Neutrophil (primary cell): ENCODE measurements around the gene ACSM3.
"Not testable (repeated sequence)": the region's sequence is repeated elsewhere in the genome, so short reads cannot be mapped to it uniquely, and the experiment has no call there.

Source experiments
- H3K27ac ChIP-seq: fragments of 200-600 bp; sonication (generic); 2 replicates; pipeline ENCODE4 v1.5.1; 2016; ENCODE audit warnings: mild to moderate bottlenecking, moderate library complexity
- H3K27me3 ChIP-seq: fragments of 200-600 bp; sonication (generic); 2 replicates; pipeline ENCODE4 v1.6.0; 2016; ENCODE audit warnings: mild to moderate bottlenecking
- H3K36me3 ChIP-seq: fragments of 200-600 bp; sonication (generic); 2 replicates; pipeline ENCODE4 v1.5.1; 2017
- H3K4me1 ChIP-seq, 2 experiments: fragments of 200-600 bp in 1 of 2; sonication (generic) in 1 of 2; 1 replicate in 1 of 2; 2 replicates in 1 of 2; pipeline versions ENCODE4 v1.5.1 to v1.6.1; 2013 to 2016; ENCODE audit warnings: low read depth in 1 of 2, low read length in 1 of 2, mild to moderate bottlenecking in 1 of 2, moderate library complexity in 1 of 2; ENCODE audit not compliant: control insufficient read depth in 1 of 2, insufficient read depth in 1 of 2
- H3K4me3 ChIP-seq, 2 experiments: fragments of 200-600 bp in 1 of 2; sonication (generic) in 1 of 2; 1 replicate in 1 of 2; 2 replicates in 1 of 2; pipeline ENCODE4 v1.5.1; 2013 to 2016; ENCODE audit warnings: low read depth in 1 of 2, low read length in 1 of 2, mild to moderate bottlenecking in 1 of 2, moderate library complexity in 1 of 2
- H3K9me3 ChIP-seq: fragments of 200-600 bp; sonication (generic); 2 replicates; pipeline ENCODE4 v1.5.1; 2016
- CTCF ChIP-seq: fragments of 200-600 bp; sonication (generic); IDR thresholded peaks from 2 replicates; pipeline ENCODE4 v1.5.1; 2016; ENCODE audit warnings: antibody characterized with exemption

Gene ACSM3

GRCh38 chr16:20747030-20747816 lies 16.6 kb upstream of the ACSM3 start:
- H3K27ac ChIP-seq, result peak overlapping the region; percentile 68
- no peaks in the 10 kb centered on the region for H3K36me3 ChIP-seq
- no peaks in the 10 kb centered on the region for H3K9me3 ChIP-seq
- no peak for TF ChIP-seq CTCF
- H3K4me3 ChIP-seq, result no peak overlapping the region
- no peaks in the 10 kb centered on the region for H3K27me3 ChIP-seq
- H3K4me1 ChIP-seq, result peaks cover 11 to 13% of the 10 kb centered on the region in 2 experiments

- no peak overlapping the region for H3K27ac ChIP-seq
- H3K27me3 ChIP-seq, result no peaks in the 10 kb centered on the region
- H3K4me1 ChIP-seq, result peaks cover 11 to 12% of the 10 kb centered on the region in 2 experiments
- H3K4me3 ChIP-seq, result no peak overlapping the region
- H3K36me3 ChIP-seq, result no peaks in the 10 kb centered on the region
- no peak for TF ChIP-seq CTCF
- no peaks in the 10 kb centered on the region for H3K9me3 ChIP-seq
Measured at GRCh38 chr16:20749474-20749873, 14.3 kb upstream of the ACSM3 start.

- Histone ChIP-seq H3K36me3 (no peaks in the 10 kb centered on the region), H3K4me3 (no peak overlapping the region), H3K4me1 (peaks cover 5% of the 10 kb centered on the region in 2 experiments), H3K27ac (no peak overlapping the region), H3K9me3 (no peaks in the 10 kb centered on the region), H3K27me3 (no peaks in the 10 kb centered on the region)
- no peak for TF ChIP-seq CTCF
Measured at GRCh38 chr16:20750558-20750957, 13.3 kb upstream of the ACSM3 start.

GRCh38 chr16:20753727-20754126 lies 10.1 kb upstream of the ACSM3 start:
- Histone ChIP-seq H3K4me1 (no peaks in the 10 kb centered on the region), H3K27me3 (no peaks in the 10 kb centered on the region), H3K27ac (no peak overlapping the region), H3K9me3 (no peaks in the 10 kb centered on the region), H3K4me3 (no peak overlapping the region), H3K36me3 (no peaks in the 10 kb centered on the region)
- TF ChIP-seq CTCF, result no peak

GRCh38 chr16:20755238-20755637 lies 8.6 kb upstream of the ACSM3 start:
- TF ChIP-seq CTCF, result no peak
- Histone ChIP-seq H3K27ac (no peak overlapping the region), H3K4me1 (no peaks in the 10 kb centered on the region), H3K27me3 (no peaks in the 10 kb centered on the region), H3K4me3 (no peak overlapping the region), H3K36me3 (no peaks in the 10 kb centered on the region), H3K9me3 (no peaks in the 10 kb centered on the region)

- not testable (repeated sequence) for H3K36me3 ChIP-seq, H3K27ac ChIP-seq, H3K4me1 ChIP-seq, H3K4me3 ChIP-seq, H3K9me3 ChIP-seq, H3K27me3 ChIP-seq
Measured at GRCh38 chr16:20755799-20756198, 8.0 kb upstream of the ACSM3 start.
